ENCODE measurements around the gene GSK3B. TPM values are rescaled to one million over a fixed set of nuclear protein-coding genes. Genes with fewer than 3 reads are reported as not detected.

GSK3B gene
- total and polyA plus RNA-seq, 10 of the 15 experiments (the other 5 are each of a cell fraction or from before 2014, with no cell fraction given), result 8.5 to 49.8 (median 25.5) TPM

GRCh38 chr3:120111898-120112297 is 17.7 kb upstream of the GSK3B start:
- ATAC-seq, result no peak
- in situ Hi-C loops (cut with MboI), result no loop called here
- Histone ChIP-seq H2AFZ (ENCODE audit: control insufficient read depth, low read depth, low read length) (no peak overlapping the region), H3K4me2 (ENCODE audit: control insufficient read depth, insufficient read depth) (no peak overlapping the region), H3K79me2 (ENCODE audit: control insufficient read depth, insufficient read depth, low read length) (no peaks in the 10 kb centered on the region), H3K27me3 (replicated peaks in 1 of 2; ENCODE audit: control insufficient read depth in 2 of 2, insufficient read depth in 2 of 2, low read length in 1 of 2) (no peaks in the 10 kb centered on the region), H4K20me1 (ENCODE audit: control insufficient read depth, insufficient read depth) (no peaks in the 10 kb centered on the region), H3K4me1 (ENCODE audit: control insufficient read depth, insufficient read depth, low read length) (no peaks in the 10 kb centered on the region), H3K27ac (ENCODE audit: control insufficient read depth, insufficient read depth) (no peak overlapping the region), H3K36me3 (ENCODE audit: control insufficient read depth in 2 of 2, insufficient read depth in 2 of 2, low read length in 1 of 2) (no peaks in the 10 kb centered on the region), H3K4me3 (no peak overlapping the region), H3K9ac (ENCODE audit: control insufficient read depth, insufficient read depth, low read length) (no peak overlapping the region), H3K9me3 (replicated peaks; ENCODE audit: control insufficient read depth, insufficient read depth, low read length) (no peaks in the 10 kb centered on the region; the same call in 2 of the 3 replicates)
- ChIA-PET RAD21 (ENCODE audit: unreplicated experiment) (interaction anchor here (1.4 kb wide), 1 partner anchor 218 kb away, joined by 3 read pairs; no protein-coding TSS in a partner anchor), SMC1A (ENCODE audit: uncharacterized antibody, unreplicated experiment) (interaction anchor here (0.9 to 1.0 kb wide), 2 partner anchors 10 to 218 kb away, joined by 3 read pairs; no protein-coding TSS in a partner anchor), POLR2A (no interaction called here), CTCF (interaction anchor here (1.2 kb wide), 1 partner anchor 11 kb away, joined by 3 read pairs; no protein-coding TSS in a partner anchor)
- no peak for DNase-seq (ENCODE audit: low read depth, low spot score)
- intact Hi-C loops (cut with micrococcal nuclease; ENCODE audit: unreplicated experiment), result no loop called here
- BruUV-seq (replicated peaks), result no TSS peak
- FAIRE-seq, result no peak
- TF ChIP-seq CHD2 (IDR thresholded peaks at IDR 0.05; ENCODE audit: borderline replicate concordance, low read depth, low read length), result no peak
- no peak for TF ChIP-seq ATF7 (IDR thresholded peaks at IDR 0.05; ENCODE audit: low read depth)
- TF ChIP-seq ETV6 (conservative IDR thresholded peaks at IDR 0.05 in 1 of 2, IDR thresholded peaks at IDR 0.05 in 1 of 2; ENCODE audit: borderline replicate concordance in 1 of 2, low read depth in 1 of 2), result no peak
- no peak for TF ChIP-seq ATF3 (IDR thresholded peaks at IDR 0.05; ENCODE audit: borderline replicate concordance, extremely low read depth, low read depth, low read length)
- TF ChIP-seq ZNF592 (IDR thresholded peaks at IDR 0.05), result no peak
- no peak for TF ChIP-seq RAD21 (IDR thresholded peaks at IDR 0.05; ENCODE audit: insufficient read depth, low read depth, low read length)
- TF ChIP-seq EZH2 (IDR thresholded peaks at IDR 0.05; ENCODE audit: borderline replicate concordance, control insufficient read depth, low read depth, low read length), result no peak
- TF ChIP-seq NR2C1 (IDR thresholded peaks at IDR 0.05), result no peak
- no peak for TF ChIP-seq IRF4 (IDR thresholded peaks at IDR 0.05; ENCODE audit: low read depth, low read length)
- TF ChIP-seq YY1 (IDR thresholded peaks at IDR 0.05; ENCODE audit: low read depth, low read length), result no peak
- TF ChIP-seq MXI1 (IDR thresholded peaks at IDR 0.05; ENCODE audit: low read depth, low read length), result no peak
- no peak for TF ChIP-seq ZBTB33 (IDR thresholded peaks at IDR 0.05)
- 92% methylated on average over 1 of the region's 1 CpG for whole genome bisulfite sequencing (ENCODE audit: insufficient coverage, insufficient replicate concordance, low lambda C conversion rate, missing lambda C conversion rate)
